GM18867 (cell line): ENCODE data around the gene NDUFA13.

Source experiments
- ATAC-seq: cut with Tn5 transposase; IDR thresholded peaks from one replicate; pipeline ENCODE4 v1.9.1; 2021; ENCODE audit warnings: mild to moderate bottlenecking, moderate library complexity; ENCODE audit not compliant: unreplicated experiment

The NDUFA13 gene

GRCh38 chr19:19506592-19506991 is 9.4 kb upstream of the NDUFA13 start:
- ATAC-seq = no peak

GRCh38 chr19:19507354-19507753 is 8.7 kb upstream of the NDUFA13 start:
- no peak for ATAC-seq

- no peak for ATAC-seq
Measured at GRCh38 chr19:19508217-19508616, 7.8 kb upstream of the NDUFA13 start.

GRCh38 chr19:19510432-19510831 is 5.6 kb upstream of the NDUFA13 start:
- ATAC-seq = no peak

- ATAC-seq = no peak
Measured at GRCh38 chr19:19513682-19514081, 2.3 kb upstream of the NDUFA13 start.

GRCh38 chr19:19514215-19514657 is 1.8 kb upstream of the NDUFA13 start:
- no peak for ATAC-seq

- no peak for ATAC-seq
Measured at GRCh38 chr19:19514881-19515641, 964 bp upstream of the NDUFA13 start, which contains the start of gene TSSK6. Gene TSSK6 (minus strand): TSS chr19:19515548. CDS start chr19:19515427, 121 bp downstream.

GRCh38 chr19:19517235-19517619 is 1.2 kb downstream of the NDUFA13 start:
- no peak for ATAC-seq

GRCh38 chr19:19520989-19521388 is 5.0 kb downstream of the NDUFA13 start:
- no peak for ATAC-seq

GRCh38 chr19:19523177-19523576 is 7.2 kb downstream of the NDUFA13 start:
- no peak for ATAC-seq

GRCh38 chr19:19524053-19524452 is 8.0 kb downstream of the NDUFA13 start:
- no peak for ATAC-seq

GRCh38 chr19:19525611-19526380 is 9.8 kb downstream of the NDUFA13 start:
- ATAC-seq = no peak

- ATAC-seq = no peak
Measured at GRCh38 chr19:19526581-19527370, 10.8 kb downstream of the NDUFA13 start.

GRCh38 chr19:19527371-19527656 is 11.3 kb downstream of the NDUFA13 start:
- no peak for ATAC-seq

GRCh38 chr19:19527674-19528625 is 11.9 kb downstream of the NDUFA13 start:
- no peak for ATAC-seq

- no peak for ATAC-seq
Measured at GRCh38 chr19:19528721-19529490, 12.9 kb downstream of the NDUFA13 start, which contains the start of gene YJEFN3. Gene YJEFN3 (plus strand): TSS chr19:19528911. CDS start chr19:19528933, 22 bp downstream.

- no peak for ATAC-seq
Measured at GRCh38 chr19:19529783-19530422, 13.9 kb downstream of the NDUFA13 start.

- no peak for ATAC-seq
Measured at GRCh38 chr19:19530423-19530804, 14.4 kb downstream of the NDUFA13 start.

- ATAC-seq = no peak
Measured at GRCh38 chr19:19530889-19531288, 14.9 kb downstream of the NDUFA13 start.
